Chondrocyte (in vitro differentiated cells): Measurements from ENCODE around the gene PALLD. TPM values are rescaled to one million over a fixed set of nuclear protein-coding genes. Genes with fewer than 3 reads are reported as not detected.
A peak's percentile ranks its signal among the peaks of the same experiment; 100 is the strongest.

Experiments used
- DNase-seq: peaks from one replicate; pipeline ENCODE4 v3.0.0; 2021; ENCODE audit warnings: mixed read lengths, low spot score
- H3K27ac Mint-ChIP-seq: one replicate; pipeline ENCODE4 v1.8.0; 2021; ENCODE audit warnings: mild to moderate bottlenecking, moderate library complexity, mixed read lengths; ENCODE audit not compliant: unreplicated experiment
- H3K27me3 Mint-ChIP-seq: 2 replicates; pipeline ENCODE4 v1.8.0; 2021; ENCODE audit warnings: low read depth, mixed read lengths
- H3K36me3 Mint-ChIP-seq: 2 replicates; pipeline ENCODE4 v1.8.0; 2021; ENCODE audit warnings: low read depth, mixed read lengths
- H3K4me1 Mint-ChIP-seq: 2 replicates; pipeline ENCODE4 v1.8.0; 2021; ENCODE audit warnings: low read depth, mild to moderate bottlenecking, mixed read lengths
- H3K4me3 Mint-ChIP-seq: one replicate; pipeline ENCODE4 v1.8.0; 2021; ENCODE audit warnings: mild to moderate bottlenecking, moderate library complexity, mixed read lengths; ENCODE audit not compliant: unreplicated experiment
- H3K9me3 Mint-ChIP-seq: 2 replicates; pipeline ENCODE4 v1.8.0; 2021; ENCODE audit warnings: low read depth, mixed read lengths
- total RNA-seq: library from RNA; stranded (reverse); gene quantifications from 3 replicates; pipeline ENCODE4 v1.2.1, GENCODE V29; 2021
- TF ChIP-seq, protein P1 (sequence below): fragments of 200-600 bp; sonication (generic); IDR thresholded peaks from 2 replicates; pipeline ENCODE4 v1.5.0; 2021; ENCODE audit warnings: antibody characterized with exemption, mild to moderate bottlenecking, moderate library complexity

The PALLD gene
- total RNA-seq, 1 donor from 2014 or later: 900 TPM

DNA sequence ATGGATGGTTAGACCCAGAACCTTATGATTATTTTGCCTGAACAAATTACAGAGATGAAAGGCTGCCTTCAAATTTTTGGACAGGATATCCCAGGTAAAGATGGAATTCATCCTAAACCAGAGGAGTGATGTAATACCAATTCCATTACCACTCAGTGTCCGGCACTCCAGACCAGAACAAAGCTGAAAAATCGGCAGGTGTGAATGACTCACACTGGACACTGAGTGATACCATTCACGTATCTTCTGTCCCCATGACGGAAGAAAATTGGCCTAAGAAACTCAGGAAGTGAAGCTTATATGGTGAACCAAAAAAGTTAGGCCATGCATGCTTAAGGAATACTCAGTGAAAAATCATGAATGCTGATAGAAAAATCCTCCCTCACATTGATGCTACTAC is 34.5 kb downstream of the PALLD start:
- no peaks in the 10 kb centered on the region for H3K27me3 Mint-ChIP-seq
- H3K9me3 Mint-ChIP-seq: no peaks in the 10 kb centered on the region
- no peak for DNase-seq
- no peaks in the 10 kb centered on the region for H3K36me3 Mint-ChIP-seq
- TF ChIP-seq, protein P1, sequence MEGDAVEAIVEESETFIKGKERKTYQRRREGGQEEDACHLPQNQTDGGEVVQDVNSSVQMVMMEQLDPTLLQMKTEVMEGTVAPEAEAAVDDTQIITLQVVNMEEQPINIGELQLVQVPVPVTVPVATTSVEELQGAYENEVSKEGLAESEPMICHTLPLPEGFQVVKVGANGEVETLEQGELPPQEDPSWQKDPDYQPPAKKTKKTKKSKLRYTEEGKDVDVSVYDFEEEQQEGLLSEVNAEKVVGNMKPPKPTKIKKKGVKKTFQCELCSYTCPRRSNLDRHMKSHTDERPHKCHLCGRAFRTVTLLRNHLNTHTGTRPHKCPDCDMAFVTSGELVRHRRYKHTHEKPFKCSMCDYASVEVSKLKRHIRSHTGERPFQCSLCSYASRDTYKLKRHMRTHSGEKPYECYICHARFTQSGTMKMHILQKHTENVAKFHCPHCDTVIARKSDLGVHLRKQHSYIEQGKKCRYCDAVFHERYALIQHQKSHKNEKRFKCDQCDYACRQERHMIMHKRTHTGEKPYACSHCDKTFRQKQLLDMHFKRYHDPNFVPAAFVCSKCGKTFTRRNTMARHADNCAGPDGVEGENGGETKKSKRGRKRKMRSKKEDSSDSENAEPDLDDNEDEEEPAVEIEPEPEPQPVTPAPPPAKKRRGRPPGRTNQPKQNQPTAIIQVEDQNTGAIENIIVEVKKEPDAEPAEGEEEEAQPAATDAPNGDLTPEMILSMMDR: no peak
- H3K4me1 Mint-ChIP-seq: peaks cover 45% of the 10 kb centered on the region
- no peak overlapping the region for H3K4me3 Mint-ChIP-seq
- no peak overlapping the region for H3K27ac Mint-ChIP-seq

DNA sequence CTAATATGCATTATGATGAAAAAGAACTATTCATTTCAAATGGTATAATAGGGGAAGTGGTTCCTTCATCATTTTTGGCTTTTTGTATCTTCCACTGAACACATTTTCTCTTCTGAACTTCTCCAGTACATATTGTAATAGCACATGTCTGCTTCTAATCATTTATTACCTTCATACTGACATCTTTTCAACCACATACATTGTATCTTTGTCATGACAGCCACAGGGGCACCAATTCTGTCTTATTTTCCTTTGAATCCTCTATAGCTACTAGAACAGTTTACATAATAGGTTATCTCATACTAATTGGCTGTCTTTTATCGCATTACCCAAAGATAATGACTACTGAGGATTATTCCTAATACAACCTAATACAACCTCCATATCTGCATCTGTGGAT is 37.7 kb downstream of the PALLD start:
- no peak for DNase-seq
- no peak overlapping the region for H3K4me3 Mint-ChIP-seq
- H3K36me3 Mint-ChIP-seq: no peaks in the 10 kb centered on the region
- H3K9me3 Mint-ChIP-seq: no peaks in the 10 kb centered on the region
- no peaks in the 10 kb centered on the region for H3K27me3 Mint-ChIP-seq
- TF ChIP-seq, protein P1: no peak
- H3K27ac Mint-ChIP-seq: no peak overlapping the region
- H3K4me1 Mint-ChIP-seq: peaks cover 25% of the 10 kb centered on the region

DNA sequence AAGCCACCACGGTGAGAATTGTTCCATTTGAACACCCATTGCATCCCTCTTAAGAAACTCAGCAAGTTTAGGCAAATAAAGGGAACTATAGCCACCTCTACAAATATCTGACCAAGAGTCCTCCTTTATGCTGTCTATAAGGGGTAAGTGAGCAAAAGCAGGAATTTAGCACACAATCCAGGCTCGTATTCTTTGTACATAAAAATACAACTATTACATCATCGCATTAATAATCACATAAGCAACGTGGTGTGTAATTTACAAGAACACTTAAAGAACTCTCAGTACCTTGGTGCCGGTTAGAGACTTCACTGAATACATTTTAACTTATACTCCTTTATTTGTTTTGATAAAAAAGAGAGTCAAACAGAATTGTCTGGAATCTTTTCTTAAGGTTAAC is 38.8 kb downstream of the PALLD start:
- DNase-seq: no peak
- Mint-ChIP-seq H3K4me1 (peaks cover 30% of the 10 kb centered on the region), H3K27me3 (no peaks in the 10 kb centered on the region), H3K36me3 (no peaks in the 10 kb centered on the region), H3K4me3 (no peak overlapping the region), H3K27ac (no peak overlapping the region), H3K9me3 (no peaks in the 10 kb centered on the region)
- TF ChIP-seq, protein P1: no peak

DNA sequence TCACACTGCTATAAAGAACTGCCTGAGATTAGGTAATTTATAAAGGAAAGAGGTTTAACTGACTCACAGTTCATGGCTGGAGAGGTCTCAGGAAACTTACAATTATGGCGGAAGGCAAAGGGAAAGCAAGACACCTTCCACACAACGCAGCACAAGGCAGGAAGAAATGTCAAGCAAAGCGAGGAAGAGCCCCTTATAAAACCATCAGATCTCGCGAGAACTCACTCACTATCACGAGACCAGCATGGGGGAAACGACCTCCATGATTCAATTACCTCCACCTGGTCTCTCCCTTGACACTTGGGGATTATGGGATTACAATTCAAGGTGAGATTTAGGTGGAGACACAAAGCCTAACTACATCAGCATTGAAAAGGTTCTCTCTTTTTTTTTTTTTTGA is 39.6 kb downstream of the PALLD start:
- H3K27me3 Mint-ChIP-seq: no peaks in the 10 kb centered on the region
- H3K4me3 Mint-ChIP-seq: no peak overlapping the region
- H3K9me3 Mint-ChIP-seq: no peaks in the 10 kb centered on the region
- H3K4me1 Mint-ChIP-seq: peaks cover 35% of the 10 kb centered on the region
- TF ChIP-seq, protein P1: no peak
- H3K27ac Mint-ChIP-seq: peak overlapping the region; percentile 76
- DNase-seq: no peak
- no peaks in the 10 kb centered on the region for H3K36me3 Mint-ChIP-seq

DNA sequence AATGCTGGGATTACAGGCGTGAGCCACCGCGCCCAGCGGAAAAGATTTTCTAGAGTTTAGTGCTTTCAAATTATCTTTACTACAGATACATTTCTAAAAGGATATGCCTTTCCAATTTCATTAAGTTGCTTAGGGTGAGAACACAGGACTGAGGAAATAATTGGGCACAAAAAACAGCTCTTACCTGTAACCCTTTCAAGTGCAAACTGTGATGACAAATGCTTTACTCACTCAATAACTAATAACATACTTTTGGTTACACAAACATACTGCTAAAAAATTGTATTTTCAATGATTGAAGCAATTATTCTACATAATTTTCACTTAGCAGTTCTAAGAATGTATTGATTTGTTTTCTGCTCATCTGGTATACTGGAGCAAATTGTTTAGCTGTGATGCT is 40.2 kb downstream of the PALLD start:
- Mint-ChIP-seq H3K36me3 (no peaks in the 10 kb centered on the region), H3K4me3 (no peak overlapping the region), H3K9me3 (no peaks in the 10 kb centered on the region), H3K27ac (no peak overlapping the region), H3K4me1 (peaks cover 39% of the 10 kb centered on the region), H3K27me3 (no peaks in the 10 kb centered on the region)
- TF ChIP-seq, protein P1: no peak
- no peak for DNase-seq
